H9 (cell line): ENCODE results near the gene EVI5. TPM values are rescaled to one million over a fixed set of nuclear protein-coding genes. Genes with fewer than 3 reads are reported as not detected.

Source experiments
- DNase-seq: peaks from one replicate; pipeline ENCODE4 v3.0.0-alpha.2; 2017
- H2AFZ ChIP-seq: one replicate; pipeline ENCODE4 v1.6.1; 2013; ENCODE audit warnings: mild to moderate bottlenecking, low read length, control low read depth, moderate library complexity
- H2AK5ac ChIP-seq: 2 replicates; pipeline ENCODE4 v1.6.1; 2013; ENCODE audit warnings: low read length, control low read depth, mixed read lengths; ENCODE audit not compliant: insufficient read length
- H2BK120ac ChIP-seq: one replicate; pipeline ENCODE4 v1.6.1; 2013; ENCODE audit warnings: low read depth, mild to moderate bottlenecking, low read length, control low read depth, inconsistent platforms; ENCODE audit not compliant: poor library complexity, severe bottlenecking
- H2BK12ac ChIP-seq: 2 replicates; pipeline ENCODE4 v1.6.1; 2013; ENCODE audit warnings: low read length, control low read depth, mixed read lengths, low read depth; ENCODE audit not compliant: insufficient read length
- H2BK15ac ChIP-seq: 2 replicates; pipeline ENCODE4 v1.6.1; 2013; ENCODE audit warnings: low read depth, low read length, control low read depth
- H2BK20ac ChIP-seq: one replicate; pipeline ENCODE4 v1.6.1; 2013; ENCODE audit warnings: low read depth, mild to moderate bottlenecking, low read length, control low read depth, inconsistent platforms; ENCODE audit not compliant: poor library complexity, severe bottlenecking
- H2BK5ac ChIP-seq: 2 replicates; pipeline ENCODE4 v1.6.1; 2013; ENCODE audit warnings: low read length, control low read depth, mixed read lengths; ENCODE audit not compliant: insufficient read length
- H3K14ac ChIP-seq: 2 replicates; pipeline ENCODE4 v1.6.1; 2013; ENCODE audit warnings: low read length, control low read depth; ENCODE audit not compliant: insufficient read depth
- H3K18ac ChIP-seq: 2 replicates; pipeline ENCODE4 v1.6.1; 2013; ENCODE audit warnings: low read depth, mild to moderate bottlenecking, mixed read lengths, low read length, control low read depth; ENCODE audit not compliant: insufficient read length
- H3K23ac ChIP-seq: 2 replicates; pipeline ENCODE4 v1.6.1; 2013; ENCODE audit warnings: low read length, control low read depth, mixed read lengths, low read depth; ENCODE audit not compliant: insufficient read length
- H3K23me2 ChIP-seq: 2 replicates; pipeline ENCODE4 v1.6.1; 2013; ENCODE audit warnings: low read depth, mild to moderate bottlenecking, mixed read lengths, low read length, control low read depth; ENCODE audit not compliant: insufficient read length, poor library complexity, severe bottlenecking
- H3K27ac ChIP-seq: 2 replicates; pipeline ENCODE4 v1.5.1; 2013; ENCODE audit warnings: low read length, control low read depth, mixed read lengths, low read depth; ENCODE audit not compliant: insufficient read length
- H3K27me3 ChIP-seq: 2 replicates; pipeline ENCODE4 v1.6.1; 2013; ENCODE audit warnings: low read length, control low read depth, inconsistent platforms; ENCODE audit not compliant: insufficient read depth
- H3K4ac ChIP-seq: 2 replicates; pipeline ENCODE4 v1.6.1; 2013; ENCODE audit warnings: low read depth, mild to moderate bottlenecking, control low read depth, inconsistent platforms, low read length, moderate library complexity
- H3K4me1 ChIP-seq: 2 replicates; pipeline ENCODE4 v1.6.1; 2013; ENCODE audit warnings: low read length, control low read depth, inconsistent platforms; ENCODE audit not compliant: insufficient read depth
- H3K4me2 ChIP-seq: 2 replicates; pipeline ENCODE4 v1.6.1; 2013; ENCODE audit warnings: low read length, control low read depth, mixed read lengths; ENCODE audit not compliant: insufficient read length, insufficient read depth
- H3K56ac ChIP-seq: 2 replicates; pipeline ENCODE4 v1.6.1; 2013; ENCODE audit warnings: low read depth, mild to moderate bottlenecking, mixed read lengths, low read length, control low read depth; ENCODE audit not compliant: insufficient read length
- H3K79me1 ChIP-seq: 2 replicates; pipeline ENCODE4 v1.6.1; 2013; ENCODE audit warnings: low read depth, mild to moderate bottlenecking, moderate library complexity, low read length, control low read depth, inconsistent platforms; ENCODE audit not compliant: insufficient read depth, poor library complexity, severe bottlenecking
- H3K79me2 ChIP-seq: 2 replicates; pipeline ENCODE4 v1.6.1; 2013; ENCODE audit warnings: low read length, control low read depth, inconsistent platforms; ENCODE audit not compliant: insufficient read depth
- H3K9ac ChIP-seq: 2 replicates; pipeline ENCODE4 v1.6.1; 2013; ENCODE audit warnings: low read length, control low read depth, mixed read lengths; ENCODE audit not compliant: insufficient read length; ENCODE audit errors: extremely low read depth
- H3K9me3 ChIP-seq: one replicate; pipeline ENCODE4 v1.6.1; 2013; ENCODE audit warnings: low read depth, low read length, inconsistent platforms; ENCODE audit not compliant: control insufficient read depth
- H3T11ph ChIP-seq: one replicate; pipeline ENCODE4 v1.6.1; 2013; ENCODE audit warnings: mild to moderate bottlenecking, low read length, control low read depth, inconsistent platforms
- H4K20me1 ChIP-seq: one replicate; pipeline ENCODE4 v1.6.1; 2013; ENCODE audit not compliant: control insufficient read depth, insufficient read length, insufficient read depth
- H4K5ac ChIP-seq: 2 replicates; pipeline ENCODE4 v1.6.1; 2013; ENCODE audit warnings: low read depth, mild to moderate bottlenecking, mixed read lengths, low read length, control low read depth; ENCODE audit not compliant: insufficient read length
- H4K8ac ChIP-seq: replicated peaks from 2 replicates; pipeline ENCODE4 v1.6.1; 2013; ENCODE audit warnings: low read length, control low read depth, mixed read lengths, low read depth; ENCODE audit not compliant: insufficient read length
- H4K91ac ChIP-seq: 2 replicates; pipeline ENCODE4 v1.6.1; 2013; ENCODE audit warnings: low read depth, mild to moderate bottlenecking, moderate library complexity, mixed read lengths, low read length, control low read depth; ENCODE audit not compliant: insufficient read length
- H3K27ac Mint-ChIP-seq, 3 experiments: 2 replicates in 2 of 3; 3 replicates in 1 of 3; pipeline ENCODE4 v1.8.0; 2020 to 2021; ENCODE audit warnings: mixed read lengths in 3 of 3, mild to moderate bottlenecking in 1 of 3, moderate library complexity in 1 of 3
- H3K27me3 Mint-ChIP-seq: 2 replicates; pipeline ENCODE4 v1.8.0; 2021; ENCODE audit warnings: low read depth, mild to moderate bottlenecking, moderate library complexity, mixed read lengths
- H3K36me3 Mint-ChIP-seq, 3 experiments: 2 replicates in 2 of 3; 3 replicates in 1 of 3; pipeline ENCODE4 v1.8.0; 2020 to 2021; ENCODE audit warnings: low read depth in 3 of 3, mixed read lengths in 3 of 3; ENCODE audit not compliant: insufficient read depth in 1 of 3
- H3K4me1 Mint-ChIP-seq, 2 experiments: 2 replicates each; pipeline ENCODE4 v1.8.0; 2020; ENCODE audit warnings: mixed read lengths in 2 of 2
- H3K4me3 Mint-ChIP-seq, 2 experiments: 2 replicates in 1 of 2; 3 replicates in 1 of 2; pipeline ENCODE4 v1.8.0; 2020 to 2021; ENCODE audit warnings: mild to moderate bottlenecking in 2 of 2, mixed read lengths in 2 of 2, moderate library complexity in 1 of 2
- H3K9me3 Mint-ChIP-seq, 2 experiments: 2 replicates in 1 of 2; 3 replicates in 1 of 2; pipeline ENCODE4 v1.8.0; 2020; ENCODE audit warnings: mild to moderate bottlenecking in 2 of 2, mixed read lengths in 2 of 2, moderate library complexity in 1 of 2
- WGBS: extraction: QIAGEN DNeasy Blood & Tissue Kit; methylation state at CpG from one replicate; pipeline ENCODE4 v1.1.7; 2013; ENCODE audit warnings: missing lambda C conversion rate, low lambda C conversion rate, mixed read lengths; ENCODE audit not compliant: insufficient read length; ENCODE audit errors: extremely low coverage; 5-methylcytosine and 5-hydroxymethylcytosine counted together
- total RNA-seq: library from RNA; stranded (reverse); gene quantifications from 2 replicates; pipeline ENCODE4 v1.2.1, GENCODE V29; 2021
- TF ChIP-seq, protein P1 (sequence below): fragments of 200-600 bp; sonication (generic); conservative IDR thresholded peaks from 3 replicates; pipeline ENCODE4 v1.8.0; 2021; ENCODE audit warnings: antibody characterized with exemption, mild to moderate bottlenecking

The EVI5 gene
- total RNA-seq, 1 experiment from 2014 or later, result 9.7 TPM

DNA sequence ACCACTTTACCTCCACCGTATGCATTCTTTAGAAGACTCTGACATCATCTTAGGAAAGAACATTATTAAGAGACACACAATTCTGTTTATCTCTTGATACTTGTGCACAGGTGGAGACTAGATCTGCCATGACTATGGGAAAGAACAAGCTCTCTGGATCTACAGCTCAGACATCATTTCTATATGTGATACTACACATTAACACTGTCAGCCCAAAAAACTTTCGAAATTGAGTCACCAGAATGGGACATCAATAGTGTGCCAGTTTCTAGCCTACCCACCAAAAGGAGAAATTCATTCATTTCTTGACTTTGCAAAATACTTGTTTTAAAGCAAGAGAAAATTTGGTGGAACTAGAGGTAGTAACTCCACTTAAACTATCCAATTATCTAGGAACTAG lies 6.0 kb upstream of the EVI5 start:
- Histone ChIP-seq H3K27me3 (no peaks in the 10 kb centered on the region; the same call in 1 of the 2 replicates), H3K9ac (no peak overlapping the region), H3K14ac (no peak overlapping the region), H3K18ac (no peak overlapping the region), H3K27ac (no peak overlapping the region), H4K91ac (no peak overlapping the region), H2BK15ac (no peak overlapping the region), H3K4me1 (no peaks in the 10 kb centered on the region), H4K5ac (no peak overlapping the region), H3K79me1 (no peaks in the 10 kb centered on the region), H3K4me2 (no peak overlapping the region), H2BK12ac (no peak overlapping the region), H3K4ac (no peak overlapping the region), H3K79me2 (no peaks in the 10 kb centered on the region), H4K20me1 (no peaks in the 10 kb centered on the region), H2BK120ac (no peak overlapping the region), H2AFZ (no peak overlapping the region), H2BK20ac (no peak overlapping the region), H3K23me2 (no peaks in the 10 kb centered on the region), H3K56ac (no peak overlapping the region), H3K23ac (no peak overlapping the region), H2BK5ac (no peak overlapping the region), H3T11ph (no peak overlapping the region), H4K8ac (no peak overlapping the region), H3K9me3 (no peaks in the 10 kb centered on the region), H2AK5ac (no peak overlapping the region)
- no peak for DNase-seq
- Mint-ChIP-seq H3K4me3 (no peak overlapping the region), H3K27me3 (peaks cover 22% of the 10 kb centered on the region), H3K9me3 (no peaks in the 10 kb centered on the region; a peak in 1 of 5 replicates), H3K4me1 (peaks cover 37 to 40% of the 10 kb centered on the region in 2 experiments), H3K36me3 (no peaks in the 10 kb centered on the region), H3K27ac (no peak overlapping the region)
- TF ChIP-seq, protein P1, sequence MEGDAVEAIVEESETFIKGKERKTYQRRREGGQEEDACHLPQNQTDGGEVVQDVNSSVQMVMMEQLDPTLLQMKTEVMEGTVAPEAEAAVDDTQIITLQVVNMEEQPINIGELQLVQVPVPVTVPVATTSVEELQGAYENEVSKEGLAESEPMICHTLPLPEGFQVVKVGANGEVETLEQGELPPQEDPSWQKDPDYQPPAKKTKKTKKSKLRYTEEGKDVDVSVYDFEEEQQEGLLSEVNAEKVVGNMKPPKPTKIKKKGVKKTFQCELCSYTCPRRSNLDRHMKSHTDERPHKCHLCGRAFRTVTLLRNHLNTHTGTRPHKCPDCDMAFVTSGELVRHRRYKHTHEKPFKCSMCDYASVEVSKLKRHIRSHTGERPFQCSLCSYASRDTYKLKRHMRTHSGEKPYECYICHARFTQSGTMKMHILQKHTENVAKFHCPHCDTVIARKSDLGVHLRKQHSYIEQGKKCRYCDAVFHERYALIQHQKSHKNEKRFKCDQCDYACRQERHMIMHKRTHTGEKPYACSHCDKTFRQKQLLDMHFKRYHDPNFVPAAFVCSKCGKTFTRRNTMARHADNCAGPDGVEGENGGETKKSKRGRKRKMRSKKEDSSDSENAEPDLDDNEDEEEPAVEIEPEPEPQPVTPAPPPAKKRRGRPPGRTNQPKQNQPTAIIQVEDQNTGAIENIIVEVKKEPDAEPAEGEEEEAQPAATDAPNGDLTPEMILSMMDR, result no peak
- no CpG with 5 or more reads among the region's 2 CpGs for WGBS
